HepG2 (cell line): ENCODE results near the gene PSPH. TPM values are rescaled to one million over a fixed set of nuclear protein-coding genes. Genes with fewer than 3 reads are reported as not detected.

Source experiments
- ATAC-seq: fragments of 200-7000 bp; cut with Tn5 transposase; 3 replicates; pipeline ENCODE4 v1.9.1; 2020; ENCODE audit warnings: mild to moderate bottlenecking, moderate library complexity
- BruUV-seq: library from RNA; stranded (reverse); fragments of 400-500 nt; replicated peaks from 2 replicates; lab custom pipeline; 2021; lab: Mats Ljungman, UMichigan
- CTCF ChIA-PET: fragments of 300-600 bp; formaldehyde crosslinking; extraction: SDS; loops from one replicate; lab custom pipeline; 2021; ENCODE audit warnings: low total read pairs, inconsistent platforms, low intra/inter-chr PET ratio; lab: Yijun Ruan, JAX
- POLR2A ChIA-PET: fragments of 350-600 bp; sonication (Branson Sonifier 250); formaldehyde crosslinking; loops from one replicate; lab custom pipeline; 2020; ENCODE audit warnings: antibody characterized with exemption, inconsistent platforms; lab: Yijun Ruan, JAX
- DNase-seq: peaks from one replicate; pipeline ENCODE4 v3.0.0-alpha.2; 2015; ENCODE audit warnings: low spot score
- FAIRE-seq: peaks from 3 replicates; lab custom pipeline; 2011; peaks lifted over from hg19 to GRCh38; lab: Jason Lieb, UNC
- H2AFZ ChIP-seq: one replicate; pipeline ENCODE4 v1.6.1; 2011; ENCODE audit warnings: low read length, inconsistent platforms
- H3K27ac ChIP-seq: fragments of 300-600 bp; 3 replicates; pipeline ENCODE4 v1.8.0; 2011; ENCODE audit warnings: mixed run types, mild to moderate bottlenecking, mixed read lengths, low read length, inconsistent platforms; ENCODE audit not compliant: insufficient read depth; ENCODE audit errors: extremely low read length
- H3K27me3 ChIP-seq, 2 experiments: fragments of 200-600 bp in 1 of 2; 2 replicates in 1 of 2; 3 replicates in 1 of 2; pipeline versions ENCODE4 v1.6.0 to v1.8.0; 2011; ENCODE audit warnings: low read length in 2 of 2, mild to moderate bottlenecking in 2 of 2, moderate library complexity in 2 of 2, inconsistent platforms in 1 of 2; ENCODE audit not compliant: insufficient read depth in 2 of 2, control insufficient read depth in 1 of 2
- H3K36me3 ChIP-seq, 2 experiments: fragments of 200-600 bp in 1 of 2; replicated peaks in 1 of 2; 2 replicates in 1 of 2; 3 replicates in 1 of 2; pipeline versions ENCODE4 v1.5.1 to v1.8.0; 2011; ENCODE audit warnings: low read length in 2 of 2, inconsistent platforms in 1 of 2; ENCODE audit not compliant: insufficient read depth in 2 of 2, control insufficient read depth in 1 of 2
- H3K4me1 ChIP-seq: 2 replicates; pipeline ENCODE4 v1.5.1; 2012; ENCODE audit warnings: low read length, inconsistent platforms; ENCODE audit not compliant: insufficient read depth
- H3K4me2 ChIP-seq: 2 replicates; pipeline ENCODE4 v1.6.0; 2011; ENCODE audit warnings: low read depth, low read length, inconsistent platforms
- H3K4me3 ChIP-seq, 3 experiments: fragments of 200-600 bp in 1 of 3; sonication (generic), shearing (Covaris generic) in 1 of 3; replicated peaks in 1 of 3; 2 replicates each; pipeline ENCODE4 v1.5.1; 2011 to 2016; ENCODE audit warnings: low read length in 3 of 3, inconsistent platforms in 2 of 3, low read depth in 2 of 3, mild to moderate bottlenecking in 2 of 3, control low read depth in 1 of 3, mixed read lengths in 1 of 3; ENCODE audit not compliant: insufficient read depth in 1 of 3
- H3K79me2 ChIP-seq: one replicate; pipeline ENCODE4 v1.6.1; 2011; ENCODE audit warnings: low read length, inconsistent platforms; ENCODE audit not compliant: insufficient read depth
- H3K9ac ChIP-seq: 2 replicates; pipeline ENCODE4 v1.6.0; 2011; ENCODE audit warnings: mild to moderate bottlenecking, low read depth, low read length, inconsistent platforms; ENCODE audit not compliant: insufficient read depth
- H3K9me3 ChIP-seq: 2 replicates; pipeline ENCODE4 v1.5.1; 2012; ENCODE audit warnings: mild to moderate bottlenecking, low read length
- H4K20me1 ChIP-seq: 2 replicates; pipeline ENCODE4 v1.6.0; 2011; ENCODE audit warnings: inconsistent platforms, mild to moderate bottlenecking, low read length, moderate library complexity; ENCODE audit not compliant: insufficient read depth
- KDM1A ChIP-seq: IDR thresholded peaks from 2 replicates; pipeline ENCODE4 v1.6.1; 2016; ENCODE audit warnings: missing compliant biosample characterization
- KLF13 ChIP-seq: sonication (generic); formaldehyde crosslinking; IDR thresholded peaks from 2 replicates; pipeline ENCODE4 v1.4.0; 2020; ENCODE audit warnings: mild to moderate bottlenecking, missing genetic modification reagents
- NCOA2 ChIP-seq: sonication (generic); formaldehyde crosslinking; IDR thresholded peaks from 2 replicates; pipeline ENCODE4 v1.8.0; 2022; ENCODE audit warnings: inconsistent platforms
- NCOR1 ChIP-seq: fragments of 200-600 bp; sonication (generic); IDR thresholded peaks from 2 replicates; pipeline ENCODE4 v1.7.0; 2017; ENCODE audit warnings: antibody characterized with exemption, low read length, borderline replicate concordance
- SATB2 ChIP-seq: sonication (generic); formaldehyde crosslinking; IDR thresholded peaks from 2 replicates; pipeline ENCODE4 v1.5.0; 2020; ENCODE audit warnings: missing genetic modification reagents
- SIN3B ChIP-seq: fragments of 150-350 bp; IDR thresholded peaks from 2 replicates; pipeline ENCODE4 v1.6.1; 2014; ENCODE audit warnings: low read length
- SMARCE1 ChIP-seq: fragments of 450-650 bp; IDR thresholded peaks from 2 replicates; pipeline ENCODE4 v1.6.1; 2017; ENCODE audit warnings: borderline replicate concordance
- TBP ChIP-seq: sonication (generic); formaldehyde crosslinking; IDR thresholded peaks from 2 replicates; pipeline ENCODE4 v1.5.0; 2020; ENCODE audit warnings: missing genetic modification reagents
- ZBTB20 ChIP-seq: sonication (generic); formaldehyde crosslinking; IDR thresholded peaks from 2 replicates; pipeline ENCODE4 v1.8.1; 2023; ENCODE audit warnings: missing genetic modification reagents, low read depth, mild to moderate bottlenecking, borderline replicate concordance
- ZC3H13 ChIP-seq: sonication (generic); formaldehyde crosslinking; IDR thresholded peaks from 2 replicates; pipeline ENCODE4 v1.8.1; 2023; ENCODE audit warnings: mild to moderate bottlenecking, missing genetic modification reagents, moderate library complexity
- ZNF335 ChIP-seq: sonication (generic); formaldehyde crosslinking; IDR thresholded peaks from 2 replicates; pipeline ENCODE4 v1.4.0; 2020; ENCODE audit warnings: missing genetic modification reagents
- ZNF549 ChIP-seq: sonication (generic); formaldehyde crosslinking; IDR thresholded peaks from 2 replicates; pipeline ENCODE4 v1.5.0; 2020; ENCODE audit warnings: missing genetic modification reagents
- WGBS: methylation state at CpG from one replicate; pipeline ENCODE4 v1.1.6; 2017; ENCODE audit warnings: low lambda C conversion rate; 5-methylcytosine and 5-hydroxymethylcytosine counted together
- in situ Hi-C: cut with HindIII; loops from 2 replicates; pipeline ENCODE4 v1.10.0; 2017; ENCODE audit warnings: low pct_unique_long_range_greater_than_20kb; ENCODE audit not compliant: extremely low pct_ligation_motif_present
- intact Hi-C: fragments of 100-400 bp; cut with micrococcal nuclease; formaldehyde crosslinking; loops from one replicate; pipeline ENCODE4 v1.10.0; 2022; ENCODE audit not compliant: unreplicated experiment
- polyA plus RNA-seq, 8 experiments: library from polyadenylated mRNA; depleted of rRNA in 3 of 8; stranded (reverse) in 7 of 8; unstranded in 1 of 8; fragments of >200 nt; fragmentation: Illumina TruSeq in 4 of 8; extraction: Trizol in 4 of 8; gene quantifications; 2 replicates each; pipeline versions ENCODE4 v1.2.1 to v1.2.3, GENCODE V29; 2011 to 2016; ENCODE audit warnings: low read depth in 4 of 8, missing spikeins in 1 of 8, mixed read lengths in 1 of 8; ENCODE audit not compliant: insufficient read depth in 1 of 8
- total RNA-seq, 5 experiments: library from RNA; depleted of rRNA; stranded (reverse); fragments of >200 nt; fragmentation: Illumina TruSeq; extraction: Trizol; gene quantifications; 2 replicates each; pipeline ENCODE4 v1.2.3, GENCODE V29; 2016; ENCODE audit warnings: low read depth in 1 of 5
- TF ChIP-seq, protein P1 (sequence below): sonication (generic); formaldehyde crosslinking; IDR thresholded peaks from 2 replicates; pipeline ENCODE4 v1.5.0; 2020; ENCODE audit warnings: missing genetic modification reagents, mild to moderate bottlenecking, borderline replicate concordance
- TF ChIP-seq, protein P2 (sequence below): sonication (generic); formaldehyde crosslinking; IDR thresholded peaks from 2 replicates; pipeline ENCODE4 v1.9.0; 2022; ENCODE audit warnings: low read depth, missing genetic modification reagents
- TF ChIP-seq, protein P3 (sequence below): sonication (generic); formaldehyde crosslinking; IDR thresholded peaks from 2 replicates; pipeline ENCODE4 v1.4.0; 2020; ENCODE audit warnings: missing genetic modification reagents

PSPH gene
- total and polyA plus RNA-seq, 2 of the 13 experiments (the other 11 are each of a cell fraction or from before 2014, with no cell fraction given), result 85.5 to 124 TPM

DNA sequence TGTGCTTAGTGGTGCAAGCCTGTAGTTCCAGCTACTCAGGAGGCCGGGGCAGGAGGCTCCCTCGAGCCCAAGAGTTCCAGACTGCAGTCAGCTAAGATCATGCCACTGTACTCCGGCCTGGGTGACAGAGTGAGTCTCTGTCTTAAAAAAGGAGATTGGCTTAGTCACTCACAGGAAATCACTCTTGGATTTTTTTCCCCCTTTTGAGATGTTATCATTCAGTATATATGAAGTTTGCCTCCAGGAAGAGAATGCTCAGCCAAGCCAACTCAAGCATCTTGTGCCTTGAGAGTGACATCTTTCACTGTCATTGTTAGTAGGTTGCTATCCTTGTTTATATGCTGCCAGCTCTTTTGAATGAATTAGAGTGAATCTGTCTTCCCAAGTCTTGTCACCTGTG lies 58.9 kb downstream of the PSPH start:
- H4K20me1 ChIP-seq, result no peaks in the 10 kb centered on the region
- CTCF ChIA-PET, result no interaction called here
- in situ Hi-C loops (no loop called here), intact Hi-C loops (no loop called here)
- H3K27ac ChIP-seq, result no peak overlapping the region
- H3K27me3 ChIP-seq, result no peaks in the 10 kb centered on the region
- DNase-seq (no peak), ATAC-seq (no peak), FAIRE-seq (no peak)
- POLR2A ChIA-PET, result no interaction called here
- peaks cover 4 to 16% of the 10 kb centered on the region in 2 experiments; a peak in 3 of 5 replicates for H3K36me3 ChIP-seq
- TF ChIP-seq SMARCE1 (no peak), KLF13 (no peak), TBP (CRISPR knock-in tag) (no peak), ZBTB20 (no peak), NCOA2 (CRISPR knock-in tag) (no peak), SIN3B (no peak), ZC3H13 (CRISPR knock-in tag) (no peak), ZNF549 (no peak), SATB2 (CRISPR knock-in tag) (no peak), ZNF335 (no peak), KDM1A (CRISPR knock-in tag) (no peak), NCOR1 (no peak)
- TF ChIP-seq, protein P1, sequence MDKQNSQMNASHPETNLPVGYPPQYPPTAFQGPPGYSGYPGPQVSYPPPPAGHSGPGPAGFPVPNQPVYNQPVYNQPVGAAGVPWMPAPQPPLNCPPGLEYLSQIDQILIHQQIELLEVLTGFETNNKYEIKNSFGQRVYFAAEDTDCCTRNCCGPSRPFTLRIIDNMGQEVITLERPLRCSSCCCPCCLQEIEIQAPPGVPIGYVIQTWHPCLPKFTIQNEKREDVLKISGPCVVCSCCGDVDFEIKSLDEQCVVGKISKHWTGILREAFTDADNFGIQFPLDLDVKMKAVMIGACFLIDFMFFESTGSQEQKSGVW, result no peak
- TF ChIP-seq, protein P2, sequence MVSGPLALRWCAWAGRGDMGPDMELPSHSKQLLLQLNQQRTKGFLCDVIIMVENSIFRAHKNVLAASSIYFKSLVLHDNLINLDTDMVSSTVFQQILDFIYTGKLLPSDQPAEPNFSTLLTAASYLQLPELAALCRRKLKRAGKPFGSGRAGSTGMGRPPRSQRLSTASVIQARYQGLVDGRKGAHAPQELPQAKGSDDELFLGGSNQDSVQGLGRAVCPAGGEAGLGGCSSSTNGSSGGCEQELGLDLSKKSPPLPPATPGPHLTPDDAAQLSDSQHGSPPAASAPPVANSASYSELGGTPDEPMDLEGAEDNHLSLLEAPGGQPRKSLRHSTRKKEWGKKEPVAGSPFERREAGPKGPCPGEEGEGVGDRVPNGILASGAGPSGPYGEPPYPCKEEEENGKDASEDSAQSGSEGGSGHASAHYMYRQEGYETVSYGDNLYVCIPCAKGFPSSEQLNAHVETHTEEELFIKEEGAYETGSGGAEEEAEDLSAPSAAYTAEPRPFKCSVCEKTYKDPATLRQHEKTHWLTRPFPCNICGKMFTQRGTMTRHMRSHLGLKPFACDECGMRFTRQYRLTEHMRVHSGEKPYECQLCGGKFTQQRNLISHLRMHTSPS (CRISPR knock-in tag), result no peak
- TF ChIP-seq, protein P3, sequence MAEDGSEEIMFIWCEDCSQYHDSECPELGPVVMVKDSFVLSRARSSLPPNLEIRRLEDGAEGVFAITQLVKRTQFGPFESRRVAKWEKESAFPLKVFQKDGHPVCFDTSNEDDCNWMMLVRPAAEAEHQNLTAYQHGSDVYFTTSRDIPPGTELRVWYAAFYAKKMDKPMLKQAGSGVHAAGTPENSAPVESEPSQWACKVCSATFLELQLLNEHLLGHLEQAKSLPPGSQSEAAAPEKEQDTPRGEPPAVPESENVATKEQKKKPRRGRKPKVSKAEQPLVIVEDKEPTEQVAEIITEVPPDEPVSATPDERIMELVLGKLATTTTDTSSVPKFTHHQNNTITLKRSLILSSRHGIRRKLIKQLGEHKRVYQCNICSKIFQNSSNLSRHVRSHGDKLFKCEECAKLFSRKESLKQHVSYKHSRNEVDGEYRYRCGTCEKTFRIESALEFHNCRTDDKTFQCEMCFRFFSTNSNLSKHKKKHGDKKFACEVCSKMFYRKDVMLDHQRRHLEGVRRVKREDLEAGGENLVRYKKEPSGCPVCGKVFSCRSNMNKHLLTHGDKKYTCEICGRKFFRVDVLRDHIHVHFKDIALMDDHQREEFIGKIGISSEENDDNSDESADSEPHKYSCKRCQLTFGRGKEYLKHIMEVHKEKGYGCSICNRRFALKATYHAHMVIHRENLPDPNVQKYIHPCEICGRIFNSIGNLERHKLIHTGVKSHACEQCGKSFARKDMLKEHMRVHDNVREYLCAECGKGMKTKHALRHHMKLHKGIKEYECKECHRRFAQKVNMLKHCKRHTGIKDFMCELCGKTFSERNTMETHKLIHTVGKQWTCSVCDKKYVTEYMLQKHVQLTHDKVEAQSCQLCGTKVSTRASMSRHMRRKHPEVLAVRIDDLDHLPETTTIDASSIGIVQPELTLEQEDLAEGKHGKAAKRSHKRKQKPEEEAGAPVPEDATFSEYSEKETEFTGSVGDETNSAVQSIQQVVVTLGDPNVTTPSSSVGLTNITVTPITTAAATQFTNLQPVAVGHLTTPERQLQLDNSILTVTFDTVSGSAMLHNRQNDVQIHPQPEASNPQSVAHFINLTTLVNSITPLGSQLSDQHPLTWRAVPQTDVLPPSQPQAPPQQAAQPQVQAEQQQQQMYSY (CRISPR knock-in tag), result no peak
- no TSS peak for BruUV-seq
- H2AFZ ChIP-seq, result no peak overlapping the region
- H3K4me3 ChIP-seq, result no peak overlapping the region
- H3K4me2 ChIP-seq, result no peak overlapping the region
- WGBS, result 100% methylated on average over 3 of the region's 3 CpGs
- H3K4me1 ChIP-seq, result peaks cover 14% of the 10 kb centered on the region
- no peak overlapping the region for H3K9ac ChIP-seq
- no peaks in the 10 kb centered on the region for H3K9me3 ChIP-seq
- no peaks in the 10 kb centered on the region for H3K79me2 ChIP-seq
